DOHH2 (cell line): ENCODE results near the gene CLPTM1L.

Experiments used
- H3F3A ChIP-seq: fragments of 200-600 bp; sonication (generic), shearing (Covaris generic); 2 replicates; pipeline ENCODE4 v1.6.0; 2016; ENCODE audit warnings: antibody characterized with exemption, mild to moderate bottlenecking; ENCODE audit not compliant: control insufficient read depth, insufficient read depth
- H3K27ac ChIP-seq: fragments of 200-600 bp; sonication (generic); 2 replicates; pipeline ENCODE4 v1.5.1; 2014; ENCODE audit warnings: low read depth, mild to moderate bottlenecking, low read length, moderate library complexity
- H3K27me3 ChIP-seq: fragments of 200-600 bp; sonication (generic); 2 replicates; pipeline ENCODE4 v1.6.1; 2014; ENCODE audit warnings: mild to moderate bottlenecking, low read length, mixed read lengths; ENCODE audit not compliant: control insufficient read depth
- H3K36me3 ChIP-seq: fragments of 200-600 bp; sonication (generic); 2 replicates; pipeline ENCODE4 v1.6.1; 2014; ENCODE audit warnings: mild to moderate bottlenecking, low read length, moderate library complexity, mixed read lengths; ENCODE audit not compliant: control insufficient read depth
- H3K4me1 ChIP-seq: fragments of 200-600 bp; sonication (generic); 2 replicates; pipeline ENCODE4 v1.6.1; 2014; ENCODE audit warnings: mild to moderate bottlenecking, low read length, mixed read lengths; ENCODE audit not compliant: control insufficient read depth
- H3K4me2 ChIP-seq: fragments of 200-600 bp; sonication (generic); 2 replicates; pipeline ENCODE4 v1.6.0; 2014; ENCODE audit warnings: mild to moderate bottlenecking, low read length, moderate library complexity
- H3K4me3 ChIP-seq: fragments of 200-600 bp; sonication (generic); 2 replicates; pipeline ENCODE4 v1.5.1; 2014; ENCODE audit warnings: mild to moderate bottlenecking, low read length, mixed read lengths
- H3K79me2 ChIP-seq: fragments of 200-600 bp; sonication (generic); 2 replicates; pipeline ENCODE4 v1.6.1; 2014; ENCODE audit warnings: mild to moderate bottlenecking, low read length, mixed read lengths; ENCODE audit not compliant: control insufficient read depth
- H3K9me2 ChIP-seq: fragments of 200-600 bp; sonication (generic); replicated peaks from 2 replicates; pipeline ENCODE4 v1.6.1; 2014; ENCODE audit warnings: mild to moderate bottlenecking, low read length, mixed read lengths; ENCODE audit not compliant: control insufficient read depth
- H3K9me3 ChIP-seq: fragments of 200-600 bp; sonication (generic); 2 replicates; pipeline ENCODE4 v1.6.1; 2014; ENCODE audit warnings: antibody characterized with exemption, low read length, mixed read lengths; ENCODE audit not compliant: control insufficient read depth, insufficient read depth
- H4K20me1 ChIP-seq: fragments of 200-600 bp; sonication (generic); 2 replicates; pipeline ENCODE4 v1.6.0; 2014; ENCODE audit warnings: low read depth, mild to moderate bottlenecking, antibody characterized with exemption, low read length, moderate library complexity; ENCODE audit not compliant: control insufficient read depth, insufficient read depth
- CTCF ChIP-seq: fragments of 200-600 bp; sonication (generic); IDR thresholded peaks from one replicate; pipeline ENCODE4 v1.5.1; 2014; ENCODE audit warnings: antibody characterized with exemption, mild to moderate bottlenecking, low read depth, low read length; ENCODE audit not compliant: poor library complexity, severe bottlenecking
- EZH2phosphoT487 ChIP-seq: fragments of 200-600 bp; sonication (generic); IDR thresholded peaks from 2 replicates; pipeline ENCODE4 v1.6.1; 2017; ENCODE audit warnings: borderline replicate concordance, mild to moderate bottlenecking, antibody characterized with exemption, low read length, moderate library complexity, mixed read lengths

CLPTM1L gene

GRCh38 chr5:1324301-1324700 lies 20.6 kb downstream of the CLPTM1L start:
- no peaks in the 10 kb centered on the region for H3F3A ChIP-seq
- peaks cover 15% of the 10 kb centered on the region for H3K79me2 ChIP-seq
- H3K27ac ChIP-seq: no peak overlapping the region
- H3K4me2 ChIP-seq: no peak overlapping the region
- no peaks in the 10 kb centered on the region for H3K9me3 ChIP-seq
- no peaks in the 10 kb centered on the region for H3K9me2 ChIP-seq
- TF ChIP-seq CTCF (no peak), EZH2phosphoT487 (no peak)
- H3K36me3 ChIP-seq: peaks cover 85% of the 10 kb centered on the region
- H3K27me3 ChIP-seq: no peaks in the 10 kb centered on the region
- peaks cover 2% of the 10 kb centered on the region for H4K20me1 ChIP-seq
- H3K4me1 ChIP-seq: peaks cover 11% of the 10 kb centered on the region
- no peak overlapping the region for H3K4me3 ChIP-seq

- peaks cover 16% of the 10 kb centered on the region for H3K4me1 ChIP-seq
- no peak overlapping the region for H3K4me2 ChIP-seq
- 0 out of 2 replicates have a peak, but pooled peaks cover under 1% of the 10 kb centered on the region for H3F3A ChIP-seq
- H3K79me2 ChIP-seq: peaks cover 10% of the 10 kb centered on the region
- H3K9me3 ChIP-seq: no peaks in the 10 kb centered on the region
- no peak overlapping the region for H3K4me3 ChIP-seq
- TF ChIP-seq EZH2phosphoT487 (no peak), CTCF (no peak)
- H3K27ac ChIP-seq: no peak overlapping the region
- H4K20me1 ChIP-seq: peaks cover 2% of the 10 kb centered on the region; the same call in 1 of the 2 replicates
- H3K9me2 ChIP-seq: no peaks in the 10 kb centered on the region
- no peaks in the 10 kb centered on the region for H3K27me3 ChIP-seq
- H3K36me3 ChIP-seq: peaks cover 86% of the 10 kb centered on the region
Observed at GRCh38 chr5:1323803-1324173, 21.1 kb downstream of the CLPTM1L start.

- H3K79me2 ChIP-seq: peaks cover 4% of the 10 kb centered on the region
- peaks cover 22% of the 10 kb centered on the region for H3K4me1 ChIP-seq
Observed at GRCh38 chr5:1322955-1323802, 21.7 kb downstream of the CLPTM1L start.

More at GRCh38 chr5:1322955-1323802, 21.7 kb downstream of the CLPTM1L start:
- Histone ChIP-seq H3K27ac (no peak overlapping the region), H3K27me3 (no peaks in the 10 kb centered on the region), H3F3A (peaks cover 6% of the 10 kb centered on the region; the same call in 1 of the 2 replicates), H4K20me1 (no peaks in the 10 kb centered on the region), H3K4me3 (no peak overlapping the region), H3K9me3 (no peaks in the 10 kb centered on the region), H3K9me2 (no peaks in the 10 kb centered on the region), H3K36me3 (peaks cover 86% of the 10 kb centered on the region), H3K4me2 (no peak overlapping the region)
- TF ChIP-seq CTCF (no peak), EZH2phosphoT487 (no peak)
